Jurkat, Clone E6-1 (cell line): ENCODE measurements around the gene PANX2.
"Not testable (repeated sequence)": the region's sequence is repeated elsewhere in the genome, so short reads cannot be mapped to it uniquely, and the experiment has no call there.

Experiments used
- DNase-seq: peaks from one replicate; pipeline ENCODE4 v3.0.0-alpha.2; 2011; ENCODE audit warnings: low read depth, low spot score
- H3K4me3 ChIP-seq: 2 replicates; pipeline ENCODE4 v1.5.1; 2011; ENCODE audit warnings: mild to moderate bottlenecking, low read length, control low read depth, moderate library complexity

Gene PANX2

GRCh38 chr22:50193621-50194020 lies 23.1 kb downstream of the PANX2 start:
- no peak overlapping the region for H3K4me3 ChIP-seq
- no peak for DNase-seq

DNA sequence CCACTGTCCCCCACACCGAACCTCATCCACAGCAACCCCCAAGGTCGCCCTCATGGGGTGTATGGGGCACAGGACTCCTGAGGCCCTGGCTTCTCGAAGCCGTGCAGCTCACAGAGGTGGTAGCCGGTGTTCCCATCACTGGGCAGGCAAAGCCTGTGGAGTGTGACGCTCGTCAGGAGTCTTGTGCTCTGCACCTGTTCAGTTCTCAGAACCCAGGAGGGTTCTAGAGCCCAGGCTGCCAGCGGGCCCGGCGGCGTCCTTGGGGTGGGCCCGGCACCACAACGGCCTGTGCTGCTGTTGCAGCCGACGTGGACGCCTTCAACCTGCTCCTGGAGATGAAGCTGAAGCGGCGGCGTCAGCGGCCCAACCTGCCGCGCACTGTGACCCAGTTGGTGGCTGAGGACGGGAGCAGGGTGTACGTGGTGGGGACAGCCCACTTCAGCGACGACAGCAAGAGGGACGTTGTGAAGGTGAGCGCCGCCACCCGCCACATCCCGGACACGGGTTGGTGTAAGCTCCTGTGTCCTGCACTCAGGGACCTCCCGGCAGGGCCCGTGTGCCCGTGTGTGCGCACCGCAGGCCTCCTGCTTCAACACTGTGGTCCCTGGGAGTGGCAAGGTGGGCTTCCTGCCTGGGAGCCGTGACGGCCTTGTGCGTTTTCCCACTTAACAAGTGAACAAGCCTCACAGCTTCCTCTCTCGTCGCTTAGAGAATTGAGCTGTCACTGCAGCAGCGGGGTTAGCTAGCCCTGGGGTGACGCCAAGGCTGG lies 23.7 kb downstream of the PANX2 start:
- DNase-seq: no peak
- H3K4me3 ChIP-seq: no peak overlapping the region

- no peak overlapping the region for H3K4me3 ChIP-seq
- DNase-seq: no peak
Observed at GRCh38 chr22:50196256-50196655, 25.7 kb downstream of the PANX2 start.

DNA sequence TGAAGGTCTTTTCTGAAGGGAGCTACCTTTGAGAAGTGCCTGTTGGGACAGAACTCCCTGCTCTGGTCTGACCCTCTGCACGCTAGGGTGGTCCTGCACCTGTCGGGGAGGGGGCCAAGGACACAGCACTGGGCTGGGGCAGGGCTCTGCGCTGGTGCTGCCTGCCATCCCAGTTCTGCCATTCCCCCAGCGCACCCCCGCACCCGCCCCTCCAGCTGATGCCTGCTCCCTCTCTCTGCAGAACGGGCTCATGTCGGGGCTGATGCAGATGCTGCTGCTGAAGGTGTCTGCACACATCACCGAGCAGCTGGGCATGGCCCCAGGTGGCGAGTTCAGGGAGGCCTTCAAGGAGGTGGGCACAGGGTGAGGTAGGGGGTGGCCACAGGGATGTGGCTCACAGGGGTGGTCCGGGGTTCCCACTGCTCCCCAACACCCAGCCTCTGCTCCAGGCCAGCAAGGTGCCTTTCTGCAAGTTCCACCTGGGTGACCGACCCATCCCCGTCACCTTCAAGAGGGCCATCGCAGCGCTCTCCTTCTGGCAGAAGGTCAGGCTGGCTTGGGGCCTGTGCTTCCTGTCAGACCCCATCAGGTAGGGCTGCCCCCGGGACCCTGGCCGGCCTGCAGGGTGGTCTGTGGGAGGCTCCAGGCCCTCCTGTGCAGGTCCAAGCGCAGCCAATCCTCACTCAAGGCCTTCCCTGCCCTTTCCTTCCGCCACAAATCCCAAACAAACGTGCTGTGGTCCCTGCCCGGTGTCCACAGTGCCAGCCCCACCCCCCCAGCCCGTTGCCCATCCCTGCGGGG lies 26.7 kb downstream of the PANX2 start:
- no peak for DNase-seq
- H3K4me3 ChIP-seq: no peak overlapping the region

DNA sequence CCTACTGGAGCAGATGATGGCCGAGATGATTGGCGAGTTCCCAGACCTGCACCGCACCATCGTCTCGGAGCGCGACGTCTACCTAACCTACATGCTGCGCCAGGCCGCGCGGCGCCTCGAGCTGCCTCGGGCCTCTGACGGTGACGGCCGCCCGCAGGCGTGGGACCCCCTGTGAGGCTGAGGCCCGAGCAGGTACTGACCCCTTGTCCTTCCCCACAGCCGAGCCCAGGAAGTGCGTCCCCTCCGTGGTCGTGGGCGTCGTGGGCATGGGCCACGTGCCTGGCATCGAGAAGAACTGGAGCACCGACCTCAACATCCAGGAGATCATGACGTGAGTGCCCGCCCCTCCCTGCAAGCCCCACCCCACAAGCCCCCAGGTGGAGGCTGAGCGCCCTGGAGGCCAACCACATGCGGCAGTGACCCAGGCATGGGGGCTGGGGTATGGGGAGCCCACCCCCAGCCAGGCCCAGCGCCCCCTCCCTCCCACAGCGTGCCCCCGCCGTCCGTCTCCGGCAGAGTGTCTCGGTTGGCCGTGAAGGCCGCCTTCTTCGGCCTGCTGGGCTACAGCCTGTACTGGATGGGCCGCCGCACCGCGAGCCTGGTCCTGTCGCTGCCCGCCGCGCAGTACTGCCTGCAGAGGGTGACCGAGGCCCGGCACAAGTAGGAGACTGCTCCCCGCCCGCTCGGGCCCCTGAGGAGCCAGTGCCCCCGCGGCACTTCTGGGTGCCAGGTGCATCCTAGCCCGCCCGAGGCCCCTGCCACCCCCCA lies 27.5 kb downstream of the PANX2 start:
- H3K4me3 ChIP-seq: no peak overlapping the region
- no peak for DNase-seq

GRCh38 chr22:50198624-50199017 lies 28.1 kb downstream of the PANX2 start:
- no peak overlapping the region for H3K4me3 ChIP-seq
- no peak for DNase-seq

- H3K4me3 ChIP-seq: no peak overlapping the region
- no peak for DNase-seq
Observed at GRCh38 chr22:50199251-50199721, 28.8 kb downstream of the PANX2 start.

DNA sequence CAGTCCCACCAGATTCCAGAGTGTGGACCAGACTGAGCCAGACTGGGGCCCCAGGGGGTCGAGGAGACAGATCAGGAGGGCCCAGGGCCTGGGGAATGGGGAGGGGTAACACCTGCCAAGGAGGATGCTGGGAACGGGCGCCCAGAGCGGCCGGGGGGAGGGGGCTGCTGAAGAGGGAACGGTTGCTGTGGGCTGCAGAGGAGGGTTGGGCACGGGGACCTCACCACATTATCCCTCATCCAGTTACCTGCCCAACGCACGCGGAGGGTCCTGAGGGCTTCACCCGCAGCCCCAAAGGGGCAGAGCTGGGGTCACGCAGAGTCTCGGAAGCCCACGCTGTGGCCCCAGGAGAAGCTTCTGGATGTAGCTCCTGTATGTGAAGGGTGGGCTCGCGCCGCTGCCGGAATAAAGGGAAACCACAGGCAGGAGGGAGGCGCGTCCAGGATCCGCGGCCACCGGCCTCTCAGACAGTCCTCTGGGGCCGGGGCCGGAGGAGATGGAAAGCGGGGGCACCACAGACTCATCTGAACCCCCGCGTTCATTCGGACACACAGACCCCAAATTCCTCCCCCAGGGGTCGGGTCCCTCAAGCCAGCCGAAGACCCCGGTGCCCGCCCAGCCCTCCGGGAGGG lies 29.4 kb downstream of the PANX2 start:
- DNase-seq: no peak
- H3K4me3 ChIP-seq: peak overlapping the region; percentile 52

DNA sequence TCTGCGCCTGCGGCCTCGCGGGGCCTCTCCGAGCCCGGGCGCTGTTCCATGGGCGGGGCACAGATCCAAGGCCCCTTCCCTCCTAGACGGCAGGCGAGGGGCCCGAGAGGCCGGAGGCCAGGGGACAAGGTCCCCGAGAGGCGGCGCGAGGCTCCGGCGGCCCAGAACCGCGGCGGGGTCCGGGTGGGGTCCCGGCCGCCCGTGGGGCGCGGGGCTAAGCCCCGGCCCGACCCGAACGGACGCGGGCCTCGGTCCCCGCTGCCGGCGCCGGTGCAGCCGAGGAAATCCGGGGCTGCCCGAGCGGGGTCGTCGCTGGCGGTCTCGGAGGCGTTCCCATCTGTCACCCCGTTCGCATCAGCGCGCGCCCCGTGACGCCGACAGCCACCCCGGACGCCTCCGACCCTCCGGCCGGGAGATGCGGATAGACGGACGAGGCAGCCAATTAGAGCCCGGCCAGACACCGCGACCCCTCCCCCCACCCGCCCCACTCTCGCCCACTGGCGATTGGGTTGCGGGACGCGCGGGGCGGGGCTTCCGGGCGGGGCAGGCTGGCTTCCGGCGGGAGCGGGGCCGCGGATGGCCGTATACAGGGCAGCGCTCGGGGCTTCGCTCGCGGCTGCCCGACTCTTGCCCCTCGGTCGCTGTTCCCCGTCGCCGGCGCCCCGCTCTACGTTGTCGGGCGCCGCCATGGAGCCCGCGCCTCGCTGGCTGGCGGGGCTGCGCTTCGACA lies 30.1 kb downstream of the PANX2 start, which contains the start of gene SELENOO:
SELENOO (plus strand) TSS at position 551 of the 730 bp plus-strand sequence; CDS start at position 577, 26 bp downstream.
- DNase-seq: peak; percentile 80
- peak within 1 kb of the TSS; percentile 67 for H3K4me3 ChIP-seq

- peak overlapping the region; percentile 67 for H3K4me3 ChIP-seq
- no peak for DNase-seq
Observed at GRCh38 chr22:50201191-50202129, 30.9 kb downstream of the PANX2 start.

GRCh38 chr22:50202130-50202666 lies 31.7 kb downstream of the PANX2 start:
- DNase-seq: no peak
- peak overlapping the region; percentile 67 for H3K4me3 ChIP-seq

- no peak for DNase-seq
- no peak overlapping the region for H3K4me3 ChIP-seq
Observed at GRCh38 chr22:50203288-50203687, 32.8 kb downstream of the PANX2 start.

DNA sequence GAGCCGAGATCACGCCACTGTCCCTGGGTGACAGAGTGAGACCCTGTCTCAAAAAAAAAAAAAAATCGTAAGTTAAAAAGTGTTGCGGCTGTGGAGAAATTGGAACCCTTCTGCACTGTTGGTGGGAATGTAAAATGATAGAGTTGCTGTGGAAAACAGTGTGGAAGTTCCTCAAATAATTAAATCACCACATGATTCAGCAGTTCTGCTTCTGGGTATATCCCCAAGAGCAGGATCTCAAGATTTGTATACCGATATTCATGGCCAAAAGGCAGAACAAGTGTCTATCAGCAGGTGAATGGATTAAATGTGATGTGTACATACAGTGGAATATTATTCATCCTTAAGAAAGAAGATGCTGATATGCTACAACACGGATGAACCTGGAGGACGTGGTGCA lies 34.0 kb downstream of the PANX2 start:
- no peak overlapping the region for H3K4me3 ChIP-seq
- no peak for DNase-seq

- H3K4me3 ChIP-seq, DNase-seq: not testable (repeated sequence)
Observed at GRCh38 chr22:50204998-50205397, 34.5 kb downstream of the PANX2 start.

DNA sequence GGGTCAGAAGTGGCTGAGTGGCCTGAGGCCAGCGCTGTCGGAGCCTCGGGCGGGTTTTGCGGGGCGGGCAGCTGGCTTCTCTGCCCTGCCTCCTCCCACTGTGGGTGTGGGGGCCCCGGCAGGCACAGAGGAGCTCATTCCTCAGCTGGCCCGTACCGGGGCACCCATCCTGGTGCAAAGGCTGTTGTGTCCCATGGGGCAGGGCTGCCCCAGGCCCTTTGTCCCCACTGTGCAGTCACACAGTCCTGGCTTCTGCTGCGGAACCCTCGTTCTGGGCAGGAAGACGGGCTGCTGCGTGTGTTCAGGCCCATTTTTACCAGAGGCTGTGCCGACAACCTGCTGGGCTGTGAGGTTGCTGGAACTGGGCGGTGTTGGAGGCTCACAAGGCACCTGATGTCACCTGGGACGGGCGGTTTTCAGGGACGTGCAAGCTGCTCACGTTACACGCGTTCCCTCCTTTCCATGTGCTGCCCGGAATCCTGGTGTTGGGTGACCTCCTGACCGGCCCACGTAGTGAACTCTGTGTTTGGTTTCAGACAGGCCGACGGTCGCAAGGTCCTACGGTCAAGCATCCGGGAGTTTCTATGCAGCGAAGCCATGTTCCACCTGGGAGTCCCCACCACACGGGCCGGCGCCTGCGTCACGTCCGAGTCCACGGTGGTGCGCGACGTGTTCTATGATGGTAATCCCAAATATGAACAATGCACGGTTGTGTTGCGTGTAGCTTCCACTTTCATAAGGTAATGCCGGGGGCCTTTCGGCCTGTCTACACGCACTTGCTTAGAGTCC lies 35.4 kb downstream of the PANX2 start:
- DNase-seq: no peak
- H3K4me3 ChIP-seq: no peak overlapping the region

GRCh38 chr22:50206599-50206998 lies 36.1 kb downstream of the PANX2 start:
- no peak for DNase-seq
- H3K4me3 ChIP-seq: no peak overlapping the region
